Stimulated activated CD4-positive, alpha-beta T cell treated with anti-CD3 and anti-CD28 coated beads, Interleukin-1b, Interleukin-23, amount 100 ng/mL, for 24 hours (primary cell): ENCODE data around the gene CASP10.
"Not testable (repeated sequence)": the region's sequence is repeated elsewhere in the genome, so short reads cannot be mapped to it uniquely, and the experiment has no call there.

Source experiments
- DNase-seq, 4 experiments: peaks; one replicate each; pipeline ENCODE4 v3.0.0-alpha.2; 2020; ENCODE audit warnings: low read depth in 4 of 4, low spot score in 1 of 4

CASP10 gene

DNA sequence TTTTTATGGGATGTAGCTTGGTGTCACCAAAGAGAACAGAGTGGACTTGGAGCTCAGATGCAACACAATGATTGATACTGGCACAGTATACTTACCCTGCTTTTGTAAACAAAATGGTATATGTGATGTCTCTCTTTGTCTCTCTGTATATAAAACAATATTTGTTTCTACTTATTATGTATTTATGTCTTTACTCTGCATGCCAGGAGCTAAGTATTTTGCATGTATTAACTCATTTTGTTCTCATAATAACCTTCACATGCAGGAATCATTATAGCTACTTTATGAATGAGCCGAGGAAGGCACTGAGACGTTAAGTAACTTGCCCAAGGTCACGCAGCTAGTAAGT is 49.5 kb downstream of the CASP10 start:
- DNase-seq = no peak

- DNase-seq = peak; percentile 61 to 82 (median 72)
These were observed 50.4 kb downstream of the CASP10 start for GRCh38 chr2:201233192-201233811.

GRCh38 chr2:201233812-201234662 is 51.1 kb downstream of the CASP10 start:
- DNase-seq = no peak

DNA sequence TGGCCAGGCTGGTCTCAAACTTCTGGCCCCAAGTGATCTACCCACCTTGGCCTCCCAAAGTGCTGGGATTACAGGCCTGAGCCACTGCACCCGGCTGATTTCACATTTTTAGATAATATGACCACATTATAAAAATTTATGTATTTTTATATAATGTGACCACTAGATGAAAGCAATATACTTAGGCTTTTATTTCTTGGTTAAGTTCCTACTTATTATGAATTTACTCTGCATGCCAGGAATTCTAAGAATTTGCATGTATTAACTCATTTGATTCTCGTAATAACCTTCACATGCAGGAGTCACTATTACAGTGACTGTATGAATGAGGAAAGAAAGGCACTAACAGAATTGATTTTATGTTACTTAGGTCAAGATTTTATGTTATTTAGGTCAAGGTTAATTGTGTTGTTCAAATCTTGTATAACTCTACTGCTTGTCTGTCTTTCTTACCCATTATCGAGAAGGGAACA is 51.8 kb downstream of the CASP10 start:
- no peak for DNase-seq

DNA sequence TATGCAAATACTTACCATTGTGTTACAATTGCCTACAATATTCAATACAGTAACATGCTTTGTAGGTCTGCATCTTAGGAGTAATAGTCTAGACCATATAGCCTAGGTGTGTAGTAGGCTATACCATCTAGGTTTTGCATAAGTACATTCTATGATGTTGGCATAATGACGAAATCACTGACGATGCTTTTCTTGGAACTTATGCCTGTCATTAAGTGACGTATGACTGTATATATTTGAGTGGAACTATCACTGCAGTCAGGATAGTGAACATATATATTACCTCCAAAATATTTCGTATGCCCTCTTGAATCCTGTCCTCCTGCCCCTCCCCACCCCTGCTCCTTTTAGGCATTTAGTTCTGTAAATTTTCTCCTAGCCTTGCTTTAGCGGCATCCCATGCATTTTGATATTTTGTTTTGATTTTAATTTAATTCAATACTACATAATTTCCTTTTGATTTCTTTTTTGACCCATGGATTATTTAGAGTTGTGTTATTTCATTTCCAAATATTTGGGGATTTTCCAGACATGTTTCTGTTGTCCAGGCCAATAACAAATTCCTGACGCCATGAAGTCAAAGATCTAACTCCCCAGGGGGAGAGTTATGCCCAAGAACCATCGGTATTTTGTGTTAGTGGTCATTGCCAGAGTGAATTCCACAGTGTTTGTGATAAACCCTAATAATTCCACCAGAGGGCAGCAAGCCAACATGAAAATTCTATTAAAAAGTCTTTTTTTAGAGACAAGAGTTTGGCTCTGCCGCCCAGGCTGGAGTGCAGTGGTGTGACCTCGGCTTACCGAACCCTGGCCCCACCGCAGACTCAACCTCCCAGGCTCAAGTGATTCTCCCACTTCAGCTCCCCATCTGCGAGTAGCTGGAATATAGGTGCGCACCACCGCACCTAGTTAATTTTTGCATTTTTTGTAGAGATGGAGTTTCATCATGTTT is 53.2 kb downstream of the CASP10 start:
- no peak for DNase-seq

DNA sequence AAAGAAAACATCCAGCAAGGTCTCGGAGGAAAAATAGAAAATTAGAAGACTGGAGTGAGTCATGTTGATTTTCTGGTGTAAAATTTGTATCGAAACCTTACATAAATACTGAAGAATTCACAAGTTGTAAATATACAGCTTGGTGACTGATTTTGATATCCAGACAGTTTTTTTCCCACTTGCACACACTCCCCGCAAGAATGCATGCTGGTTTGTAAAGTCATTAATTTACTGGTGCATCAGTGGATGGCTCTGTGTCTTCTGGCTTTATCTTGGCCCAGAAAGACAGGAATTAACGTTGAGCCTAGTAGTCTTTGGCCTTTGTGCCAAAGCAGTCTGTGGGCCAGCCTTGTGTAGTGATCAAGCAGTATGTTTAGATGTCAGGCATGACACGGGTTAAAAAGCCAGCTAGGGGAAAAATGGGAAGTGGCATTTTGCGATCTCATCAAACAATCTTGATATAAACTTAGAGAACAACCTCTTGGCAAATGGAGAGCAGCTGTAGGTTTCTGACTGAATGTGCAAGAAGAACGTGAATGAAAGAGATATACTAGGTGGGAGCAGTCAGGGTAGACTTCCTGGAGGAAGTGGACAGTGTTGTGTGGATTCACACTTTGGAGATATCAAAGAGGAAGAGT is 54.7 kb downstream of the CASP10 start:
- DNase-seq = no peak

DNA sequence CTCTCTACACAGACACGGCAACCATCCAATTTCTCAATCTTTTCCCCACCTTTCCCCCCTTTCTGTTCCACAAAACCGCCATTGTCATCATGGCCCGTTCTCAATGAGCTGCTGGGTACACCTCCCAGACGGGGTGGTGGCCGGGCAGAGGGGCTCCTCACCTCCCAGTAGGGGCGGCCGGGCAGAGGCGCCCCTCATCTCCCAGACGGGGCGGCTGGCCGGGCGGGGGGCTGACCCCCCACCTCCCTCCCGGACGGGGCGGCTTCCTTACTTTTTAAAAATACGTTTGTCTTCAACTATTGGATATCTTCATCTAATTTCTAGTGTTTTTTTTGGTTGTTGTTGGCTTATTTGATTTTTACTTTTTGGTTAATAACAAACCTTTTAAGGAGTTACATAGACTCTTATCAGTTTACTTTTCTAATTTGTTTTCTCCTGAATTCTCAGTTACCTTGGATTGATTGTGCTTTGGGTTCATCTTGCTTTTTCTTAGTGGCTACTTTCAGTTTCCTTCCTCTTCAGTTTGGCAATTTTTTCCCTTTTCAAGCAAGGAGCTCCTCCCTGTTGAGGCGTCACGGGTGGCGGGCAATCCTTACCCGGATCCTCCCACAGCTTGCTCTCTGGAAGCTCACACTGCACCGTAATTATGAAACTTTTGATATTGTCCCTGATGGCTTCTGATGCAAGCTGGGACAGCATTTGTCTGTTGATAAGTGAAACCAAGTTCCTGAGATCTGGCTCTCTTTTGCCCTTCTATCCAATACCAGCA is 56.4 kb downstream of the CASP10 start:
- not testable (repeated sequence) for DNase-seq

- no peak for DNase-seq
These were observed 59.8 kb downstream of the CASP10 start for GRCh38 chr2:201242571-201243277.

GRCh38 chr2:201244829-201245228 is 61.9 kb downstream of the CASP10 start:
- DNase-seq = no peak

DNA sequence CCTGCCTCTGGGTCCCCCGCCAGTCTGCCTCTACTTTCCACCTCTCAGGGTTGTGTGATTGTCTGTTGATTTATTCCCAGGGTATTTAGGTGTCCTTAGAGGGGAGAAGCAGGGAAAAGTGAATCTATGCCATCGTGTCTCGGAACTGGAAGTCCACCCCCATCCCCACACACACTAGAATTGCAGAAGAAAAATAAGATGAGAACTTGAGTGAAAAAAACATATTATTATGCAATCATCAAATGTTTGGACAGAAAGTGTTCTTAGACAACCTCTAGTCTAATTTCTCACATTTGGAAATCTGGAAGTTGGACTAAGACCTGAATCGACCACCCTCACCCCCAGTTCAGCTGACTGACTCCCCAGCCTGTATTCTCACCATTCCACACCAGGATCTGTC is 63.3 kb downstream of the CASP10 start:
- DNase-seq = no peak

GRCh38 chr2:201248288-201248844 is 65.4 kb downstream of the CASP10 start:
- no peak for DNase-seq

- no peak for DNase-seq
These were observed 66.9 kb downstream of the CASP10 start for GRCh38 chr2:201249889-201250288.

GRCh38 chr2:201250741-201251140 is 67.8 kb downstream of the CASP10 start:
- DNase-seq = no peak

- DNase-seq = no peak
These were observed 71.3 kb downstream of the CASP10 start for GRCh38 chr2:201254081-201254730.

DNA sequence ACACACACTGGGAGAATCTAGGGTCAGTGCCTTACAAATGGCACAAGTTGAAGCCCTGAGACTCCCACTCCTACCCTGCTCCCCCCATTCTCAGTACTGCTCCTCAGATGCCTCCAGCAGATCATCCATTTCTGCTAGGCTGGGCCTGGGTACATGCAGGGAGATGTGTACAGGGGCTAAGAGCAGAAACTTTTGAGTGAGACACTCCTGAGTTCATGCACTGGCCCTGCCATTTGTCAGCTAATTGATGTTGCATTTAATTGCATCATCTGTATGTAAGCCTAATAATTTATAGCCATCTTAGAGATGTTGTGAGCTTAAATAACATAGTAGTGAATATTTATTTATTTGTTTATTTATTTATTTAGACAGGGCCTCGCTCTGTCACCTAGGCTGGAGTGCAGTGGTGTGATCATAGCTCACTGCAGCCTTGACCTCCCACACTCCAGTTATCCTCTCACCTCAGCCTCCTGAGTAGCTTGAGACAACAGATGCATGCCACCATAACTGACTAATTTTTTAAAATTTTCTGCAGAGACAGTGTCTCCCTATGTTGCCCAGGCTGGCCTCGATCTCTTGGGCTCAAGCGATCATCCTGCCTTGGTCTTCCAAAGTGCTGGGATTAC is 72.6 kb downstream of the CASP10 start:
- DNase-seq = no peak

DNA sequence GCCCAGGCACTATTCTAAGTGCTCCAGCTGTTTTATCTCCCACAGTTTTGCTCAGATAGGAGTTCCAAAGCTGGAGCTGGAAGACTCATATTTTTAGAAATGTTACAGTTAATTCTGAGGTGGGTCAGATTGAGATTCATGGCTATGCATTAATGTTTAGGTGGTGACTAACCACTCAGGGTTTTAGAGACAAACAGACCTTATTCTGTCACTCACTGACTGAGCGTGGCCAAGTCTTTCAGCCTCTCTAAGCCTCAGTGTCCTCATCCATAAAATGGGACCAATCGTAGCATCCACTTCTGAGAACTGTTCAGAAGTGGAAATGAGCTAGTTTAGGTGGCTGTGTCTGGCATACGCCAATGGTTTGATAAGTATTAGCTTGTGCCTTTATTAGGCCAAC is 73.1 kb downstream of the CASP10 start:
- DNase-seq = no peak

DNA sequence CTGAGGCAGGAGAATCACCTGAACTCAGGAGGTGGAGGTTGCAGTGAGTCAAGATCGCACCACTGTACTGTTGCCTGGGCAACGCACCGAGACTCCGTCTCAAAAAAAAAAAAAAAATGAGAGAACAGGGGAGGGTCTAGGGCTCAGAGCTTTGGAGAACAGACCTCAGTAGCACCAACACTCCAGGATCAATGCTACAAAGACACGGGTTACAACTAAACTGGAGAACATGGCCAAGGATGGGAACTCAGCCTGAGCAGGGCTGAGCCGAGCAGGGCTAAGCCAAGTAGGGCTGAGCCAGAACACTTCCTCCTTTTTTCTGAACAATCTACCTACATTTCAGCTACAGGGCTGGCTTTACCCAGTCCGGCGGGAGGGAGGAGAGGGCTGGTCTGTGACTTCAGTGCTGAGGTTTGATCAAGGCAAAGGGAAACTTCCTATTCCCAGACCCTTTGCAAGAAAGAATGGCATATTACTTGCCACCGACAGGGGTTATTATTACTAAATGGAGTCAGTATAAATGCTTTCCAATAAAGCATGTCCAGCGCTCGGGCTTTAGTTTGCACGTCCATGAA is 74.5 kb downstream of the CASP10 start:
- DNase-seq = peak in 1 of 4 experiments; percentile 29
